ENCODE data around the gene CDH8.

The CDH8 gene

DNA sequence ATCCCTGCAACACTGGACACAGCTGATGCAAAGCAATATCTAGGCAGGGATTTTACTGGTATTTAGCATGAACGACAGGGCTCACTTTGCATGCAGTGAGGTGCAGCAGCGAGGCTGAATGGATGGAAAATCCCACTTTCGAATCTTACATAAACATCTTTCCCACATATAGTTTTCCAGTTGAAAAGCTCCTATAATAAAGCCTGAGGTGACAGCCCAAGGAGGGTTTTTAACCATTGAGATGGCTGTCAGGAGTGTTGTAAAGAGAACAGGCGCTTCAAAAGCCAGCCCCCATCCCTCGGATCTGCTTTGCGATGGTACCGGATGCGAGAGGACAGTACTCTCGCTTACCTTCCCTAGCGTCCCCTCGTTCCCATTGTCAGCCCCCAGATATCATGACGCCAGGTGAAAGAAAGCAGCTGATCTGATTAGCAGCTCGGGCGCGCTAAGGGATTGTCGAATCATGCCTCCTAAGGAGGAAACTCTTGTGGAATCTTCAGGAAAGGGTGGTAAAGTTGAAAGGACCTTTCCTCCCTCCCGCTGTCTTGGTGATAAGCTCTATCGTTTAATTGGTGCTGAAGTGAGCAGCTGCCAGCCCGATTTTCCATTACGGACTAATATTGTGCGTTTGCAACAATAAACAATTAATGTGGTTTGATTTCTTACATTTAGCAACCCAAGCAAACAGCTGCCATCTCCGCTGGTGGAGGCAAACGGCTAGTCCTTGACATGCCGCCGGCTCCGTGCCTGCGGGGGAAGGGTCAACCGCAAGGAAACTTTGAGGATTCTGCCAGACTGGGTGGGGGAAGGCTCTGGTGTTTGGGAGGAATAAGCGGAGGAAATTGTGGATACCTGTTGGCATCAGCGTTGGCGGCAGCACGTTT is 1.8 kb downstream of the CDH8 start:
- peak in 4 of 10 donors; percentile 19 to 85 (median 70) for DNase-seq
- intact Hi-C loops (cut with DNase I): no loop called here

DNA sequence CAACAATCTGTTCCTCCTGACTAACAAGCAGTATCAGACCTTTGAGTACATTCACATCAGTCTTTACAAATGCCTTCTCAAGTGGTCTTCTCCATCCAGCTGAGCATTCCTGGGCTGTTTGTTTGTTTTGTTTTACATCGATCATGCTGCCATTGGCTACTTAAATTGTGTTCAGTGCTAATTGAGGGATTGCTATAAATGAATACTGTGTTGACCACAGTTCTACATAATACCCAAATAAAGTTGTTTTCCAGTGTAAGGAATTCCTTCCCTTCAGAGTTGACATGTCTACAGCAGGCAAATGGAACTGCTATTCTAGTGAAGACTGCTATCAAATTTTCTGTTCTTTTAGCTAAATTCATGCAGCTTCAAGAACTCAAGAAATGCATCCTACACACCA is 3.2 kb downstream of the CDH8 start:
- no peak for DNase-seq
- intact Hi-C loops (cut with DNase I): no loop called here

DNA sequence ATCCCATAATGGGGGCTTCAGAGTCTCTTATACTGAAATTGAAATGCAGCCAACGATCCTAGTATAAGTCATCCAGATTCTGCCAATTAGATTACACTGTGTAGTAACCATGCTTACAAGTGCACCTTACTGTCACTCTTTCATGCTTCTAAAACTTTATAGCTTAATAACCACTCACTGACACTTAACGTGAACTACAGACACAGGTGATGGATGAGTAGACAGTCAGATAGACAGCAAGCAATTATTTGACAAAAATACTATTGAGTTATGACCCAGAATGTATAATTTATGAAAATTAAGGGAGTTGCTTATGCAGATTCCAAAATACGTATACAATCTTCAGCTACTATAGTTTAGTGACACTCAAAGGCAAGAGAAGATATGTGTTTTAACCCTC is 6.3 kb downstream of the CDH8 start:
- intact Hi-C loops (cut with DNase I): no loop called here
- DNase-seq: no peak

- DNase-seq: no peak
- intact Hi-C loops (cut with DNase I): no loop called here
These were observed 13.6 kb downstream of the CDH8 start for GRCh38 chr16:62022688-62023087.

GRCh38 chr16:62021161-62021581 is 15.1 kb downstream of the CDH8 start:
- intact Hi-C loops (cut with DNase I): no loop called here
- no peak for DNase-seq

GRCh38 chr16:62020681-62021080 is 15.6 kb downstream of the CDH8 start:
- no peak for DNase-seq
- intact Hi-C loops (cut with DNase I): no loop called here

GRCh38 chr16:62019851-62020250 is 16.4 kb downstream of the CDH8 start:
- intact Hi-C loops (cut with DNase I): no loop called here
- DNase-seq: no peak

- no peak for DNase-seq
- intact Hi-C loops (cut with DNase I): no loop called here
These were observed 17.8 kb downstream of the CDH8 start for GRCh38 chr16:62018301-62019060.

DNA sequence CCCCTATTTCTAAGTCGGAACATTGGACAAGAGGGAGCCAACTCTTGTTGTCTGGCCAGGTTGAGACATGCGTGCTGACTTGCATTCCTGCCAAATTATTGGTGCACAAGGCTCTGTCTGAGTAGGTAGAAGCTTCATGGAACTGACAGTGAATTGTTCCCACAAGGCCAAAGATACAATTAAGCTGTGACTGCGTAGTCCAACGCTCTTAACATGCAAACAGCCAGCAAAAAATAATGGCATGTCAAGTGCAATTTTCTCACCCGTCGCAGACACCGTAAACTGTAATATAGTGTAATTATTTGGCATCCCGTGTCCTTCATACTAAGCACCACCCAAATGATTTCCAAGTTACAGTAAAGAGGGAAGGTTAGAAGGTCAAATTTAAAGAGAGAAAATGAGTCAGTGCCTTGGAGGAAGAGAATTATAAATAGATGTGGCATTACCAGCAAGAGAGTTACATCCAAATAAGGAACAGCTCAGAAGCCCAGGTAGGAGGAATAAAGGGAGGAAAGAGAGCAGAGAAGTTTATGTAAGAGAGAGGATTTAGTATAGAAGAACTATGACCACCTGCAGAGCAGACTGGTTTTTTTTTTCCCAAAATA is 21.8 kb downstream of the CDH8 start:
- intact Hi-C loops (cut with DNase I): no loop called here
- DNase-seq: no peak

GRCh38 chr16:62010186-62010585 is 26.1 kb downstream of the CDH8 start:
- DNase-seq: no peak
- intact Hi-C loops (cut with DNase I): no loop called here

DNA sequence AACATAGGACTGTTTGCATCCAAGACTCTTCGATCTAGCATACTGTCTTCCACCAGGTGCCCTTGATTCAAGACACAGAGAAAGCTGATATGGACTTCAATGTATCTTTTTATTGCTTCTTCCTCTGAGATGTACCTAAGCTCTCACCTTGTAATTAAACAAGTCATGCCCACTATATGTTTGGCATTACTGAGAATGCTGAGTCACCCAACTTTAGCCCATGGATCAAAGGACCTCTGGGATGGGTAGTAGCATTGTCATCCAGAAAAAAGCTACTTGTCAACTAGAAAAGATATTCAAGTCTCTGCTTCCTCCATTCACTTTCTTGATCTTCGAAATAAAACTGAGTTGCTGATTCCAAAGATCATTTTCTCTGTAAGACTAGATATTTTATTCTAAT is 37.8 kb downstream of the CDH8 start:
- no peak for DNase-seq
- intact Hi-C loops (cut with DNase I): no loop called here

DNA sequence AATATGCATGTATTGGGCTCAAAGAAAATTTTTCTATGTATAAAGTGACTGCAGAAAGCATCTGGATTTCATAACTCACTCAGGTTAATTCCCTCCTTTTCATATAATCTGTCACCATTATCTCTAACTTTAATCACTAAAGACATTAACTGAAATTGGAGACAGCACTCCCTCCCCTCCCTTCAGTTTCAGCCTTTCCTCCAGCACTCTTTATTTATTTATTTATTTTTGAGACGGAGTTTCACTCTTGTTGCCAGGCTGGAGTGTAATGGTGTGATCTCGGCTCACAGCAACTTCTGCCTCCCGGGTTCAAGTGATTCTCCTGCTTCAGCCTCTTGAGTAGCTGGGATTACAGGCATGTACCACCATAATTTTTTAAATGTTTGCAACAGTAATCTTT is 43.1 kb downstream of the CDH8 start:
- no peak for DNase-seq
- intact Hi-C loops (cut with DNase I): no loop called here

DNA sequence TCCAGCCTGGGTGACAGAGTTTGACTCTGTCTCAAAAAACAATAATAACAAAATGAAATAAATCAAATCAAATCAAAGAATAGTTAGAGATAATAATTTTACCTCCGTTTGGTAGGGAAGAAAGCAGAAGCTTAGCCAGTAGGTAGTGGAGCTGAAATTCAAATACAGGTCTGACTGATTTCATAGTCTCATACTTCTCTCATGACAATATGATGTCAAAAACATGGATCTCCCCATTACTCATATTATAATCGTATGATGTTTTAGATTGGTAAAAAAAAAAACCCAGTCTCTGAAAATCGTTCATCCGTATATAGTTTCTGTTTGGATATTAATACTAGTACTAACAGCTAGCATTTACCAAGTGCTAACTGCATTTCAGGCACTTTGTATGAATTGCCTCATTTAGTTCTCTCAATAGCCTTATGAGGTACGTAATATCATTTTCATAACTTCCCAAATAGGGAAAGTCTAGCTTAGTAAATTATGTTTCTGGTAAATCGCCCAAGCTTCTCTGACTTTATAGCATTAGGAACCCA is 48.7 kb downstream of the CDH8 start:
- no peak for DNase-seq
- intact Hi-C loops (cut with DNase I): no loop called here

GRCh38 chr16:61969077-61969382 is 67.2 kb downstream of the CDH8 start:
- intact Hi-C loops (cut with DNase I): no loop called here
- DNase-seq: no peak

DNA sequence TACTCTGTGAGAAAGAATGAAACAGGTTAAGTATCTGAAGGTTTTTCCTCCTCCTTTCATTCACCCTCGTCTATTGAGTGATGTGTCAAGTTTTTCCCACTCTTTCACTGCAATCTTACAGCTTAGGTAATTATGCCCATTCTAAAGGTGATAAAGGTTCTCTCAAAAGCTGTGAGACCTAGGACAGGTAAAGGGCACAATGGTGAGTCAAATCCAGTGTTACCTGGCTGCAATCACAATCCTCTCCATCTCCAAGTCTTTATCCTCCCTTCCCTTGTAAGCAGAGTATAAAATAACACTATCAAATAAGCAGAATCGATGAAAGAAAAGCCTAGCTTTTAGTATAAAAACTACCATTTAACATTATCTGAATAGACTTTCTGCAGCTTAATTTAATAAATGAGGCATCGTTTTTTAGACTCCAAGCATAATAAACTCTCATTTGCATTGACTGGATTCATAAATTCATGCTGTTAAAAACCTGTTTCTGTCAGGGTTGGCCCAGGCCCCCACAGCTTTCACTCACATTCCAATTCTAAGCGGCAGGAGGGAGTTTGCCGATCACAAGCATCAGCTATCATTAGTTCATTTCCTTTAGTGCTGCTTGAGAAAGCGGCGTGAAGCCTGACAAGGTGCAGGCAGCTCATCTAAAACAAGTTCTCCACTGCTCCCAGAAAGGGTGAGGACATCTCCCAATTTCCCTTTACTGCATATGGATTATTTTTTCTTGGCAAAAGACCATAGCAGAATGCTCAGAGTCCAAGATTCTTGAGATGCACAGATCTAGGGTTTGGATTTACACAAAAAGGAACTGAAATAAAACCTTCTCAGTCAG is 67.8 kb downstream of the CDH8 start:
- peak in 2 of 10 donors; percentile 68 for DNase-seq
- intact Hi-C loops (cut with DNase I): no loop called here

DNA sequence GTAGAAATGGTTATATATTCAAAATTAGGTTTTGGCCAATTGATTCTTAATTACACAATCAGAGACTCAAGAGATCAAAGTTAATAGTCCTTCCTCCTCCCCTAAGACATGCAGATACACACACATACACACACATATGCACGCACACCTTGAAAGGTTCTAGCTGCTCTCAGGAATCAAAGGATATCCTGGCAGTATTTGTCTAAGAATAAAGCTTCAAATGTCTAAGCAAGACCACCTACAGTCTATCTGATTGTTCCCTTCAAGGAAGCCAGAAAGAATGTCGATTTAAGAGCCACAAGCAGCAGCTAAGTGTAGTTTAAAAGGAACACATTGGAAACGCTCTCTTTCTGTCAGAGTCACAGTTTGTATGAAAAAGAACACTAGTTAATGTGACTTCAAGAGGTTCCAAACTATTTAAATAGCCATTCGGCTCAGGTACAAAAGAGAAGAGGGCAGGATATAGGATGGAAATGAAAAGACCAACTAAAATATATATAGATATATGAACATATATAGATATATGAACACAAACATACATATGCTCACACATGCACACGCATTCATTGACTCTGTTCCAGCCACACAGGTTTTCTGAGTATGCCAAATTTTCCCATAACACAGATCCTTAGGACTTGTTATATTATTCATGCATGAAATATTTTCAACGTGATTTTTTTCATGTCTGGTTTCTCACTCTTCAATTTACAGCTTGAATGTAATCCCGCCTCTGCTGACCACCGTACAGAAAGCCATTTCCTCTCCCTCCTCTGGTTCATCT is 79.0 kb downstream of the CDH8 start:
- no peak for DNase-seq
- intact Hi-C loops (cut with DNase I): no loop called here

DNA sequence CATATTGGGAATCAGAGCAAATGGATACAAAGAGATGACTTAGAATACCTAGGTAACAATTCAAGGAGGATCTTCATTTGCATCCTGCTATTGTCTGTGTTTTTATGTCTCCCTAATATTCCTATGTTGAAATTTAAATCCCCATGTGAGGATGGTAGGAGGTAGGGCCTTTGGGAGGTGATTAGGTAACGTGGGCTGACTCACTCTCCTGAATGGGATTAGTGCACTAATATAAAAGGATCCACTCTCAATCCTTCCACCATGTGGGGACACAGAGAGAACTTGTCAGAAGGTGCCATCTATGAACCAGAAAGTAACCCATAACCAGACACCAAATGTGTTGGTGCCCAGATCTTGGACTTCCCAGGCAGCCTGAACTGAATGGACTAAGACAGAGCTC is 83.4 kb downstream of the CDH8 start:
- intact Hi-C loops (cut with DNase I): no loop called here
- DNase-seq: no peak

DNA sequence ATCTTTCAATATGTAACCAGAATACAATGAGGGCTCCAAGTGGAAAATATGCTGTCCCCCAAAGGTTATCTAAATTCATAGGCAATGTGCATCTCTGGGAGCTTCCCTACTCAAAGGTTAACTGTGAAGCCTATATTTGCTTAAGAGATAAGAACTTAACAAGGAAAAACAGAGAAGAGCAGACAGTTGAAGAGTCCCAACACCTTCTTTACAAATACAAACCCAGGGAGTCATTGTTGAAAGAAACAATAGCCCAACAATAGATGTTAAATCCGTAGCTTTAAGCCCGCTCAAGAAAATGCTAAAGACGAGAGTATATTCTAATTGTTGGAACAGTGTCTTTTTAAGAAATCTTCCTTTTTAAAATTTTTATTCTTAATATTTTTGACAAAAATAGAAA is 87.8 kb downstream of the CDH8 start:
- intact Hi-C loops (cut with DNase I): no loop called here
- DNase-seq: no peak

GRCh38 chr16:61946019-61946418 is 90.2 kb downstream of the CDH8 start:
- no peak for DNase-seq
- intact Hi-C loops (cut with DNase I): no loop called here

- intact Hi-C loops (cut with DNase I): no loop called here
- no peak for DNase-seq
These were observed 90.7 kb downstream of the CDH8 start for GRCh38 chr16:61945511-61945910.
